ENCODE data around the gene KCNG1. TPM values are rescaled to one million over a fixed set of nuclear protein-coding genes. Genes with fewer than 3 reads are reported as not detected.

Gene KCNG1
- total and polyA plus RNA-seq, 9 donors = 0.15 to 4.9 (median 1.1) TPM

GRCh38 chr20:51010932-51011331 is 12.0 kb downstream of the KCNG1 start:
- Histone ChIP-seq H3K9me3 (no peaks in the 10 kb centered on the region), H3K36me3 (no peaks in the 10 kb centered on the region), H3K4me1 (ENCODE audit: insufficient read depth) (no peaks in the 10 kb centered on the region), H3K27me3 (no peaks in the 10 kb centered on the region), H3K27ac (no peak overlapping the region), H3K4me3 (no peak overlapping the region)
- intact Hi-C loops (cut with DNase I) = no loop called here
- no peak for TF ChIP-seq EP300 (IDR thresholded peaks at IDR 0.05)
- TF ChIP-seq POLR2A (IDR thresholded peaks at IDR 0.05) = no peak
- TF ChIP-seq, protein P1, sequence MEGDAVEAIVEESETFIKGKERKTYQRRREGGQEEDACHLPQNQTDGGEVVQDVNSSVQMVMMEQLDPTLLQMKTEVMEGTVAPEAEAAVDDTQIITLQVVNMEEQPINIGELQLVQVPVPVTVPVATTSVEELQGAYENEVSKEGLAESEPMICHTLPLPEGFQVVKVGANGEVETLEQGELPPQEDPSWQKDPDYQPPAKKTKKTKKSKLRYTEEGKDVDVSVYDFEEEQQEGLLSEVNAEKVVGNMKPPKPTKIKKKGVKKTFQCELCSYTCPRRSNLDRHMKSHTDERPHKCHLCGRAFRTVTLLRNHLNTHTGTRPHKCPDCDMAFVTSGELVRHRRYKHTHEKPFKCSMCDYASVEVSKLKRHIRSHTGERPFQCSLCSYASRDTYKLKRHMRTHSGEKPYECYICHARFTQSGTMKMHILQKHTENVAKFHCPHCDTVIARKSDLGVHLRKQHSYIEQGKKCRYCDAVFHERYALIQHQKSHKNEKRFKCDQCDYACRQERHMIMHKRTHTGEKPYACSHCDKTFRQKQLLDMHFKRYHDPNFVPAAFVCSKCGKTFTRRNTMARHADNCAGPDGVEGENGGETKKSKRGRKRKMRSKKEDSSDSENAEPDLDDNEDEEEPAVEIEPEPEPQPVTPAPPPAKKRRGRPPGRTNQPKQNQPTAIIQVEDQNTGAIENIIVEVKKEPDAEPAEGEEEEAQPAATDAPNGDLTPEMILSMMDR (IDR thresholded peaks at IDR 0.05) = no peak
- no peak for DNase-seq
- 91 to 100% (median 93%) methylated on average over 3 of the region's 3 CpGs for WGBS, 3 donors

- 87 to 93% (median 91%) methylated on average over 33 of the region's 33 CpGs for WGBS, 3 donors
- no peak for DNase-seq
- no peaks in the 10 kb centered on the region for H3K9me3 ChIP-seq
- no peak for TF ChIP-seq EP300 (IDR thresholded peaks at IDR 0.05)
- TF ChIP-seq POLR2A (IDR thresholded peaks at IDR 0.05) = no peak
- TF ChIP-seq, protein P1 (IDR thresholded peaks at IDR 0.05) = no peak
- H3K36me3 ChIP-seq = no peaks in the 10 kb centered on the region
- H3K4me3 ChIP-seq = no peak overlapping the region
- no peaks in the 10 kb centered on the region for H3K27me3 ChIP-seq
- H3K4me1 ChIP-seq (ENCODE audit: insufficient read depth) = no peaks in the 10 kb centered on the region
- no peak overlapping the region for H3K27ac ChIP-seq
- intact Hi-C loops (cut with DNase I) = no loop called here
Measured at GRCh38 chr20:51010043-51010365, 12.9 kb downstream of the KCNG1 start.

DNA sequence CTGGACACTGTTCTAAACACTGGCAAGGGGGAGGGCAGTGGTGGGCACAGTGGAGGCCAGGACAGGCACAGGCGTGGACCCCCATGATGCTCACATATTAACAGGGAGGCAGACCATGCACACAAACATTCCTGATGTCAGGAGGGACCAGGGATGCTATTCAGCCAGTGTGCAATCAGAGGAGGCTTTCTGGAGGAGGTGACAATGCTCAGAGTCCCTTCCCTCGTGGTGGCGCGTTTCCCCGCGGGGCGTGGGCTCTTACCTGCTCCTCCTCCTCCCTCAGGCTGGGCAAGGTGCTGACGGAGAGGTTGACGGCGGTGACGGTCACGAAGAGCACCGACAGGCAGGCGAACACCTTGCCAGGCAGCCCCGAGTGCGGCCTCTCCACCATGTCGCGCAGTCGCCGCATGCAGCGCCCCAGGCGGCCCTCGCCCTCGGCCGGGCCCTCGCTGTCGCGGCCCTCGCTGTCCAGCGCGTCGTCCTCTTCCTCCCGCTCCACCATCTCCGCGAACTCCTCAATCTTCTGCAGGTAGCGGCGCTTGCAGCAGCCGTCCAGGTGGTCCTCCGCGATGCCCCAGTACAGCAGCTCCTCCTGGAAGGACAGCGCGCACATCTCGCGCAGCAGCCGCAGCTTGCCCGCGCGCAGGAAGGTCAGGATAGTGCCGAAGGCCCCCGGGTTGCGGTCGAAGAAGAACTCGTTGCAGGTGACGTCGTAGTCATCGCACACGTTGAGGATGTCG is 13.4 kb downstream of the KCNG1 start:
- H3K27me3 ChIP-seq = no peaks in the 10 kb centered on the region
- intact Hi-C loops (cut with DNase I) = no loop called here
- H3K4me3 ChIP-seq = no peak overlapping the region
- H3K9me3 ChIP-seq = no peaks in the 10 kb centered on the region
- DNase-seq = no peak
- H3K4me1 ChIP-seq (ENCODE audit: insufficient read depth) = no peaks in the 10 kb centered on the region
- no peak for TF ChIP-seq POLR2A (IDR thresholded peaks at IDR 0.05)
- WGBS, 3 donors = 85 to 89% (median 86%) methylated on average over 58 of the region's 58 CpGs
- no peaks in the 10 kb centered on the region for H3K36me3 ChIP-seq
- no peak overlapping the region for H3K27ac ChIP-seq

- no peak overlapping the region for H3K27ac ChIP-seq
- no peaks in the 10 kb centered on the region for H3K36me3 ChIP-seq
- WGBS, 3 donors = 36 to 46% (median 39%) methylated on average over 5 of the region's 5 CpGs
- H3K27me3 ChIP-seq = no peaks in the 10 kb centered on the region
- no peak for TF ChIP-seq EP300 (IDR thresholded peaks at IDR 0.05)
- TF ChIP-seq, protein P1 (IDR thresholded peaks at IDR 0.05) = no peak
- TF ChIP-seq POLR2A (IDR thresholded peaks at IDR 0.05) = no peak
- H3K9me3 ChIP-seq = no peaks in the 10 kb centered on the region
- H3K4me3 ChIP-seq = no peak overlapping the region
- no peaks in the 10 kb centered on the region for H3K4me1 ChIP-seq (ENCODE audit: insufficient read depth)
- DNase-seq = no peak
- intact Hi-C loops (cut with DNase I) = no loop called here
Measured at GRCh38 chr20:51008718-51009117, 14.2 kb downstream of the KCNG1 start.

DNA sequence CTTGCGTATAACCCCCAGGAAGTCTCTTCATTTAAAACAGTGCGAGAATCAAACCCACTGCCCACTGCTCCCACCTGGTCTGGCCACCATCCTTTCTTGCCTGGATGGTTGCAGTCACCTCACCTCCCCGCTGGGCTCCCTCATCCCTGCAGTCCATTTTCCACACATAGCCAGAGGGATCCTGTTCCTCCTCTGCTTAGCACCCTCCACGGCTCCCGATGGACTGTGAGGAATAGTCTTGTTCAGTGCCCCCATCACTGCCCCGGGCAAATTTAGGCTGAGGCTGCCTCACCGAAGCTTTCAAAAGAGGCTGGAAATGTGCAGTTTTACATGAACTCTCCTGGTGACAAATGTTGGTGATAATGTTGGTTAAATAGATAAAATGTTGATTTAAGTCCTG is 17.7 kb downstream of the KCNG1 start:
- WGBS, 3 donors = 89 to 92% (median 90%) methylated on average over 7 of the region's 7 CpGs
- no peak for TF ChIP-seq EP300 (IDR thresholded peaks at IDR 0.05)
- TF ChIP-seq, protein P1 (IDR thresholded peaks at IDR 0.05) = no peak
- TF ChIP-seq POLR2A (IDR thresholded peaks at IDR 0.05) = no peak
- H3K36me3 ChIP-seq = no peaks in the 10 kb centered on the region

More for the DNA sequence above, 17.7 kb downstream of the KCNG1 start:
- no peak for DNase-seq
- Histone ChIP-seq H3K4me1 (ENCODE audit: insufficient read depth) (no peaks in the 10 kb centered on the region), H3K27me3 (no peaks in the 10 kb centered on the region), H3K27ac (no peak overlapping the region), H3K9me3 (no peaks in the 10 kb centered on the region), H3K4me3 (no peak overlapping the region)
- intact Hi-C loops (cut with DNase I) = no loop called here
